Colonic mucosa (tissue), 4 donors: ENCODE data around the gene RGS5. TPM values are rescaled to one million over a fixed set of nuclear protein-coding genes. Genes with fewer than 3 reads are reported as not detected.

ENCODE experiments used
- DNase-seq: peaks from one replicate; pipeline ENCODE4 v3.0.0-alpha.2; 2020
- H3K27ac ChIP-seq: fragments of 200-600 bp; one replicate; pipeline ENCODE4 v1.8.0; 2021
- H3K27me3 ChIP-seq: fragments of 200-600 bp; one replicate; pipeline ENCODE4 v1.8.0; 2021
- H3K36me3 ChIP-seq: fragments of 200-600 bp; one replicate; pipeline ENCODE4 v1.8.0; 2021
- H3K4me1 ChIP-seq: fragments of 200-600 bp; one replicate; pipeline ENCODE4 v1.8.0; 2021; ENCODE audit warnings: mild to moderate bottlenecking
- H3K4me3 ChIP-seq: fragments of 200-600 bp; one replicate; pipeline ENCODE4 v1.8.0; 2021
- H3K9ac ChIP-seq, 2 donors: one replicate each; pipeline ENCODE4 v1.7.0; 2013; ENCODE audit warnings: control low read depth in 2 of 2, low read depth in 2 of 2, low read length in 2 of 2
- H3K9me3 ChIP-seq: fragments of 200-600 bp; one replicate; pipeline ENCODE4 v1.8.0; 2021
- intact Hi-C: fragments of 100-400 bp; cut with DNase I; formaldehyde crosslinking; loops from one replicate; pipeline ENCODE4 v1.14.1; 2022
- total RNA-seq, 2 donors: library from RNA; stranded (reverse); fragmentation: NEBNext Ultra II Directional in 1 of 2; extraction: Animal tissue kit (Norgen Biotek cat#: 25700) in 1 of 2; gene quantifications; one replicate each; pipeline ENCODE4 v1.2.1, GENCODE V29; 2021
- TF ChIP-seq, protein P1 (sequence below): fragments of 200-600 bp; IDR thresholded peaks from one replicate; pipeline ENCODE4 v1.8.0; 2022; ENCODE audit warnings: antibody characterized with exemption, mild to moderate bottlenecking
- donor health status: healthy.
- donor health status: DM: no; HTN: no; CAD: no.
- donor health status: DM: no; HTN: no; CAD: no.

The RGS5 gene
- total RNA-seq, 2 donors from 2014 or later, result 10.8 to 41.7 TPM

- Histone ChIP-seq H3K27me3 (no peaks in the 10 kb centered on the region), H3K36me3 (no peaks in the 10 kb centered on the region), H3K4me1 (no peaks in the 10 kb centered on the region), H3K9me3 (no peaks in the 10 kb centered on the region), H3K27ac (no peak overlapping the region), H3K9ac (no peak overlapping the region), H3K4me3 (no peak overlapping the region)
- intact Hi-C loops, result no loop called here
- DNase-seq, result no peak
- TF ChIP-seq, protein P1, sequence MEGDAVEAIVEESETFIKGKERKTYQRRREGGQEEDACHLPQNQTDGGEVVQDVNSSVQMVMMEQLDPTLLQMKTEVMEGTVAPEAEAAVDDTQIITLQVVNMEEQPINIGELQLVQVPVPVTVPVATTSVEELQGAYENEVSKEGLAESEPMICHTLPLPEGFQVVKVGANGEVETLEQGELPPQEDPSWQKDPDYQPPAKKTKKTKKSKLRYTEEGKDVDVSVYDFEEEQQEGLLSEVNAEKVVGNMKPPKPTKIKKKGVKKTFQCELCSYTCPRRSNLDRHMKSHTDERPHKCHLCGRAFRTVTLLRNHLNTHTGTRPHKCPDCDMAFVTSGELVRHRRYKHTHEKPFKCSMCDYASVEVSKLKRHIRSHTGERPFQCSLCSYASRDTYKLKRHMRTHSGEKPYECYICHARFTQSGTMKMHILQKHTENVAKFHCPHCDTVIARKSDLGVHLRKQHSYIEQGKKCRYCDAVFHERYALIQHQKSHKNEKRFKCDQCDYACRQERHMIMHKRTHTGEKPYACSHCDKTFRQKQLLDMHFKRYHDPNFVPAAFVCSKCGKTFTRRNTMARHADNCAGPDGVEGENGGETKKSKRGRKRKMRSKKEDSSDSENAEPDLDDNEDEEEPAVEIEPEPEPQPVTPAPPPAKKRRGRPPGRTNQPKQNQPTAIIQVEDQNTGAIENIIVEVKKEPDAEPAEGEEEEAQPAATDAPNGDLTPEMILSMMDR, result no peak
Measured at GRCh38 chr1:163145435-163145834, 57.3 kb downstream of the RGS5 start.

- Histone ChIP-seq H3K9me3 (no peaks in the 10 kb centered on the region), H3K27me3 (no peaks in the 10 kb centered on the region), H3K4me3 (no peak overlapping the region), H3K4me1 (no peaks in the 10 kb centered on the region), H3K36me3 (no peaks in the 10 kb centered on the region), H3K9ac (no peak overlapping the region), H3K27ac (no peak overlapping the region)
- DNase-seq, result no peak
- intact Hi-C loops, result no loop called here
- TF ChIP-seq, protein P1, result no peak
Measured at GRCh38 chr1:163144418-163144817, 58.3 kb downstream of the RGS5 start.

DNA sequence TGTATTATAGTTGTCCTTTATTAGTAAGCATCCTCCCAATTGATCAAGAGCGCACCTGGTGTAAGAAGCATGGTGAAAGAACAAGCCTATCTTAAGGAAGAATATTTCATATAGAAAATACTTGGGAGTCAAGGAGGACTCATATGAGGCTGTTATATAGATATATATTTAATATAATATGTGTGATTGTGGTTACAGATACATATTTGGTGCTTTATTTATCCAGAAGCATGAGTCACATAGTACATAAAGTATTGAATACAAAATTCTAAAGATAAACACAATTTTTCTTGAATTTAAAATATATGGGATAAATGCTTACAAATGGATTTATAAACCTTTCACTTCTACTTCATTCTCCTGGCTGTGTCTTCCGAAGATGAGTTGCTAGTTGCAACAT, 60.6 kb downstream of the RGS5 start:
- Histone ChIP-seq H3K27me3 (no peaks in the 10 kb centered on the region), H3K27ac (no peak overlapping the region), H3K9me3 (no peaks in the 10 kb centered on the region), H3K4me3 (no peak overlapping the region), H3K4me1 (no peaks in the 10 kb centered on the region), H3K36me3 (no peaks in the 10 kb centered on the region), H3K9ac (no peak overlapping the region)
- intact Hi-C loops, result no loop called here
- TF ChIP-seq, protein P1, result no peak
- DNase-seq, result no peak

DNA sequence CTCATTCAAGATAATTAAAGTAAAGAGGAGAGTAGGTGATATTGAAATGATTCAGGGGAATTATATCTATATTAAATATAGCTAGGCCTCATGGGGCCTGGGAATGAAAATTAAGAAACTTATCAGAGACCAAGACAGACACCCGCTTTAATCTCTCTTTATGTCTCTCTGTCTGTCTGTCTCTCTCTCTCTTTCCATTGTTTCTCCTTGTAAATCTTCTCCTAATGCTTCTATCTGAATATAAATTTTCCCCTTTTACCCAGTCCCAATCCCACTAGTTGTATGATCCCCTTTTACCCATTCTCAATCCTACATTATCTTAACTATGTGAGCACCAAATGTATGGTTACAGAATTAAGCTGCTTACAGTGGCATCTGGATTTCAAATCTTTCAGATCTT, 61.2 kb downstream of the RGS5 start:
- H3K4me1 ChIP-seq, result no peaks in the 10 kb centered on the region
- H3K27ac ChIP-seq, result no peak overlapping the region
- H3K9me3 ChIP-seq, result no peaks in the 10 kb centered on the region
- TF ChIP-seq, protein P1, result no peak
- intact Hi-C loops, result no loop called here
- no peak for DNase-seq
- H3K36me3 ChIP-seq, result no peaks in the 10 kb centered on the region
- H3K4me3 ChIP-seq, result no peak overlapping the region
- no peaks in the 10 kb centered on the region for H3K27me3 ChIP-seq
- no peak overlapping the region for H3K9ac ChIP-seq

DNA sequence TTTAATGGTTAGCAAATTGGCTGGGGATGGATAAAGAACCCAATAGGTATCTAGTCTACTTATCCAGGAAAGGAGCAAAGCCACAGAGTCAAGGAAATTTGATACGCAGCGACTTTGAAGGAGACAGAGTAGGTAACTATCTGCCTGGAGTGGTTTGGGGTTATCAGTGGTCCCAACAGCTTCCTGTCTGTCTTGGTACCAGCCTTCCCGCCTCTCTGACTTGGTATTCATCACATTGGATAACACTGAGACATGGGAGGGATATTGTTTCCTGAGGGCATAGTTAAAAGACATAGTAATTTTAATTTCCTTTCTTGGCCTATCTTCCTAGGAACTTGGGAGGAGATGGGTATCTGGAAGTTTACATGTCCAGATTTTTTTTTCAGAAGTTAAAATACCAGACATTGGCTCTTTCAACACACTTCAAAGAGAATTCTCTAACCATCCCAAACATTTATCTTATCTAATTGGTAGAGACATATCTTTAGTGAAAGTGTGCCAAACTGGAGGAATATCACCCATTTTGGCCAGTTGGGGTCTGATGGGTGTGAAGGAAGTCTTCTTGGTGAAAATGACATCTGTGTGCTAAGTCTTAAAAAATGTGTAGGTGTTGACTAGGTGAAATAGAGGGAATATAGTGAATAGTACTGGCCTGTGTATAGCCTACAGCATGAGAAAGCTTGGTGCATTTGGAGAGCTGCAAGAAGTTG, 65.0 kb downstream of the RGS5 start:
- no peak overlapping the region for H3K27ac ChIP-seq
- TF ChIP-seq, protein P1, result no peak
- H3K9ac ChIP-seq, result no peak overlapping the region
- intact Hi-C loops, result no loop called here
- no peaks in the 10 kb centered on the region for H3K4me1 ChIP-seq
- DNase-seq, result no peak
- H3K4me3 ChIP-seq, result no peak overlapping the region
- no peaks in the 10 kb centered on the region for H3K36me3 ChIP-seq
- no peaks in the 10 kb centered on the region for H3K27me3 ChIP-seq
- H3K9me3 ChIP-seq, result no peaks in the 10 kb centered on the region
